Thyroid gland (tissue), 4 donors: ENCODE results near the gene CYP11A1. TPM values are rescaled to one million over a fixed set of nuclear protein-coding genes. Genes with fewer than 3 reads are reported as not detected.

Experiments used
- DNase-seq, 2 donors: peaks; one replicate each; pipeline ENCODE4 v3.0.0-alpha.2; 2019
- H3K27ac ChIP-seq, 3 donors: fragments of 200-600 bp; sonication (generic); 1 replicate in 2 of 3; 2 replicates in 1 of 3; pipeline ENCODE4 v1.5.1; 2016 to 2019; ENCODE audit warnings: mild to moderate bottlenecking in 1 of 3, moderate library complexity in 1 of 3
- H3K27me3 ChIP-seq: fragments of 200-600 bp; sonication (generic); one replicate; pipeline ENCODE4 v1.5.1; 2019
- H3K36me3 ChIP-seq, 2 donors: fragments of 200-600 bp; sonication (generic); one replicate each; pipeline ENCODE4 v1.5.1; 2016 to 2019
- H3K4me1 ChIP-seq, 2 donors: fragments of 200-600 bp; sonication (generic); one replicate each; pipeline ENCODE4 v1.5.1; 2017 to 2019
- H3K4me3 ChIP-seq, 3 donors: fragments of 200-600 bp; sonication (generic); replicated peaks in 1 of 3; 1 replicate in 2 of 3; 2 replicates in 1 of 3; pipeline ENCODE4 v1.5.1; 2016; ENCODE audit warnings: mild to moderate bottlenecking in 1 of 3
- H3K9me3 ChIP-seq: fragments of 200-600 bp; sonication (generic); one replicate; pipeline ENCODE4 v1.5.1; 2017
- POLR2A ChIP-seq, 2 donors: fragments of 450-650 bp; IDR thresholded peaks; one replicate each; pipeline ENCODE4 v1.6.1; 2017; ENCODE audit warnings: antibody characterized with exemption in 2 of 2, mild to moderate bottlenecking in 2 of 2, moderate library complexity in 1 of 2
- WGBS, 2 donors: methylation state at CpG; one replicate each; pipeline ENCODE4 v1.1.5; 2017; 5-methylcytosine and 5-hydroxymethylcytosine counted together
- intact Hi-C: fragments of 100-400 bp; cut with DNase I; formaldehyde crosslinking; loops from one replicate; pipeline ENCODE4 v1.15.1; 2023
- total RNA-seq, 4 donors: library from RNA; depleted of rRNA; stranded (reverse); fragments of >200 nt; gene quantifications; one replicate each; pipeline ENCODE4 v1.2.3, GENCODE V29; 2016
- TF ChIP-seq, protein P1 (sequence below), 6 experiments: fragments of 200-600 bp in 3 of 6; fragments of 450-650 bp in 3 of 6; sonication (generic) in 3 of 6; IDR thresholded peaks; one replicate each; pipeline ENCODE4 v1.5.1; 2016 to 2019; ENCODE audit warnings: antibody characterized with exemption in 6 of 6, mild to moderate bottlenecking in 2 of 6, inconsistent platforms in 1 of 6, moderate library complexity in 1 of 6

Gene CYP11A1
- total RNA-seq, 4 donors from 2014 or later, result 0.54 to 1.2 (median 0.56) TPM; not detected in 1

- Histone ChIP-seq H3K27me3 (no peaks in the 10 kb centered on the region), H3K9me3 (no peaks in the 10 kb centered on the region), H3K4me3 (no peak overlapping the region), H3K4me1 (no peaks in the 10 kb centered on the region), H3K27ac (no peak overlapping the region), H3K36me3 (no peaks in the 10 kb centered on the region)
- WGBS, 2 donors, result 96% methylated on average over 13 to 14 of the region's 14 CpGs
- DNase-seq, result no peak
- intact Hi-C loops, result no loop called here
- TF ChIP-seq, protein P1, sequence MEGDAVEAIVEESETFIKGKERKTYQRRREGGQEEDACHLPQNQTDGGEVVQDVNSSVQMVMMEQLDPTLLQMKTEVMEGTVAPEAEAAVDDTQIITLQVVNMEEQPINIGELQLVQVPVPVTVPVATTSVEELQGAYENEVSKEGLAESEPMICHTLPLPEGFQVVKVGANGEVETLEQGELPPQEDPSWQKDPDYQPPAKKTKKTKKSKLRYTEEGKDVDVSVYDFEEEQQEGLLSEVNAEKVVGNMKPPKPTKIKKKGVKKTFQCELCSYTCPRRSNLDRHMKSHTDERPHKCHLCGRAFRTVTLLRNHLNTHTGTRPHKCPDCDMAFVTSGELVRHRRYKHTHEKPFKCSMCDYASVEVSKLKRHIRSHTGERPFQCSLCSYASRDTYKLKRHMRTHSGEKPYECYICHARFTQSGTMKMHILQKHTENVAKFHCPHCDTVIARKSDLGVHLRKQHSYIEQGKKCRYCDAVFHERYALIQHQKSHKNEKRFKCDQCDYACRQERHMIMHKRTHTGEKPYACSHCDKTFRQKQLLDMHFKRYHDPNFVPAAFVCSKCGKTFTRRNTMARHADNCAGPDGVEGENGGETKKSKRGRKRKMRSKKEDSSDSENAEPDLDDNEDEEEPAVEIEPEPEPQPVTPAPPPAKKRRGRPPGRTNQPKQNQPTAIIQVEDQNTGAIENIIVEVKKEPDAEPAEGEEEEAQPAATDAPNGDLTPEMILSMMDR (IDR thresholded peaks at IDR 0.05), result no peak
- TF ChIP-seq POLR2A (IDR thresholded peaks at IDR 0.05), result no peak
These were observed 24.2 kb downstream of the CYP11A1 start for GRCh38 chr15:74343127-74343796.

GRCh38 chr15:74340150-74340549 lies 27.3 kb downstream of the CYP11A1 start:
- Histone ChIP-seq H3K36me3 (no peaks in the 10 kb centered on the region), H3K9me3 (no peaks in the 10 kb centered on the region), H3K4me3 (no peak overlapping the region), H3K27me3 (no peaks in the 10 kb centered on the region), H3K4me1 (no peaks in the 10 kb centered on the region), H3K27ac (no peak overlapping the region)
- 63 to 64% methylated on average over 4 of the region's 4 CpGs for WGBS, 2 donors
- intact Hi-C loops, result no loop called here
- no peak for DNase-seq
- no peak for TF ChIP-seq POLR2A (IDR thresholded peaks at IDR 0.05)
- TF ChIP-seq, protein P1 (IDR thresholded peaks at IDR 0.05), result no peak

DNA sequence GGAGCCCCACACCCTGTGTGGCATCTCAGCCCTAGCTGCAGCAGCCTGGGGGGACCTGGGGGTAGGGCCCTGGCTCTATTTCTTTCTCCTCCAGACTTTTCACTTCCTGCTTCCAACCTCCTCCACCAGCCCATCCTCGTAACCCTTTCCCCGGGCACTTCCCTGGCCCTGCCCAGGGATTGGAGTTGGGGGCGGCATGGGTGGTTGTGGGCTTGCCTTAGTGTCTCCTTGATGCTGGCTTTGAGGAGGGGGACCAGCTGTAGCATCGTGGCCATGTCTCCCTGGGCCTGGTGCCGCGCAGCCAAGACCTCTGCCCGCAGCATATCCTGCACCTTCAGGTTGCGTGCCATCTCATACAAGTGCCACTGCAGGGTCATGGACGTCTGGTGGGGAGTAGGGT lies 28.1 kb downstream of the CYP11A1 start:
- no peak overlapping the region for H3K4me3 ChIP-seq
- no peaks in the 10 kb centered on the region for H3K4me1 ChIP-seq
- H3K9me3 ChIP-seq, result no peaks in the 10 kb centered on the region
- H3K27ac ChIP-seq, result no peak overlapping the region
- H3K36me3 ChIP-seq, result no peaks in the 10 kb centered on the region
- WGBS, 2 donors, result 95 to 96% methylated on average over 8 to 9 of the region's 9 CpGs
- DNase-seq, result no peak
- H3K27me3 ChIP-seq, result no peaks in the 10 kb centered on the region
- intact Hi-C loops, result no loop called here
- TF ChIP-seq, protein P1 (IDR thresholded peaks at IDR 0.05), result no peak
- TF ChIP-seq POLR2A (IDR thresholded peaks at IDR 0.05), result no peak

DNA sequence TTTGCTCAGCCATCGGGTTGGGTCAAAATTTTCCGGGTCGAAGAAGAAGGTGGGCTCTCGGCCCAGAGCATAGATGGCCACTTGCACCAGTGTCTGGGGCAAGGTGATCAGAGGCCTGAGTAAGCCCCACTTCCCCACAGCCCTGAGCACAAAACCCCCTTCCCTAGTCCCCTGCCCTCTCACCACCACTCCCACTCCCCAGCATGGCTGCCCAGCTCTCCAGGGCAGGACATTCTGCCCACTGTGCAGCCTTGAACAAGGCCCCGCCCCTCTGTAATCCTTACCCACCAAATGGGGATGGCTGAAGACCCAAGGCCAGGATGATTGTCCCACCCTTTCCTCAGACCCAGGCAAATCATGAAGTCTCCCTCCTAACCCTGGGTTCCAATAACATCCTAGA lies 28.8 kb downstream of the CYP11A1 start:
- Histone ChIP-seq H3K27me3 (no peaks in the 10 kb centered on the region), H3K4me3 (no peak overlapping the region), H3K36me3 (no peaks in the 10 kb centered on the region), H3K9me3 (no peaks in the 10 kb centered on the region), H3K27ac (no peak overlapping the region), H3K4me1 (no peaks in the 10 kb centered on the region)
- no peak for TF ChIP-seq POLR2A (IDR thresholded peaks at IDR 0.05)
- TF ChIP-seq, protein P1 (IDR thresholded peaks at IDR 0.05), result no peak
- DNase-seq, result no peak
- intact Hi-C loops, result no loop called here
- WGBS, 2 donors, result 98 to 100% methylated on average over 5 of the region's 5 CpGs

- H3K9me3 ChIP-seq, result no peaks in the 10 kb centered on the region
- intact Hi-C loops, result no loop called here
- TF ChIP-seq POLR2A (IDR thresholded peaks at IDR 0.05), result no peak
- TF ChIP-seq, protein P1 (IDR thresholded peaks at IDR 0.05), result no peak
- no peaks in the 10 kb centered on the region for H3K4me1 ChIP-seq
- H3K27ac ChIP-seq, result no peak overlapping the region
- no peak overlapping the region for H3K4me3 ChIP-seq
- H3K27me3 ChIP-seq, result no peaks in the 10 kb centered on the region
- no peak for DNase-seq
- no peaks in the 10 kb centered on the region for H3K36me3 ChIP-seq
- 77 to 84% methylated on average over 2 to 4 of the region's 4 CpGs for WGBS, 2 donors
These were observed 29.7 kb downstream of the CYP11A1 start for GRCh38 chr15:74337607-74338211.
